ENCODE measurements around the gene AQP12B.
"Not testable (repeated sequence)": the region's sequence is repeated elsewhere in the genome, so short reads cannot be mapped to it uniquely, and the experiment has no call there.

The AQP12B gene

DNA sequence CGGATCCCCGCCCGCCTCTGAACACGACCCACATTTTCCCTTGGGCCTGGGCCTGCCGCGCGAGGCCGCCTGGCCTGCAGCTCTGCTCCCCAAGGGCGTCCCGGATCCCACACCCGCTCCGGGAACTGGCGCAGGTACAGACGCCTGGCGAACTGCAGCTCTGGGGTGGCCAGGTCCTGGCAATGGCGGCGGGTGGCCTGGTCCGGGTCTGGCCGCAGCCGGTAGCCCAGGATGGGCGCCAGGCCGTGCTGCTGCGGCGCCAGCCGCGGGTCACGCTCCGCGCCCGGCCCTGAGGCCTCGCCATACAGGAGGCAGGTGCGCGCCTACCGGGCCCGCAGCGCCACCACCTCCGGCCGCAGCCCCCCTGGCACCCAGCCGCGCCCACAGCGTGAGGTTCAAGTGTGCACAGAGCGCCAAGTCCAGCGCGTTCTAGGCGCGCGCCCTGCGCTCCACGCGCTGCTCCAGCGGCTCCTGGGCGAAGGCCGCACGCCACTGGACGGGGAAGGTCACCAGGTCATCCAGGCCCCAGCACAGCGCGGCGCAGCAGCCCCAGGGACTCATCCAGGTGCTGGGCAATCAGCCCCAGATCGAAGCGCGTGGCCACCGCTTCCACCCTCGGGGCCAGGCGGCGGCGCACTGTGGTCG is 18.5 kb upstream of the AQP12B start:
- DNase-seq, result no peak

DNA sequence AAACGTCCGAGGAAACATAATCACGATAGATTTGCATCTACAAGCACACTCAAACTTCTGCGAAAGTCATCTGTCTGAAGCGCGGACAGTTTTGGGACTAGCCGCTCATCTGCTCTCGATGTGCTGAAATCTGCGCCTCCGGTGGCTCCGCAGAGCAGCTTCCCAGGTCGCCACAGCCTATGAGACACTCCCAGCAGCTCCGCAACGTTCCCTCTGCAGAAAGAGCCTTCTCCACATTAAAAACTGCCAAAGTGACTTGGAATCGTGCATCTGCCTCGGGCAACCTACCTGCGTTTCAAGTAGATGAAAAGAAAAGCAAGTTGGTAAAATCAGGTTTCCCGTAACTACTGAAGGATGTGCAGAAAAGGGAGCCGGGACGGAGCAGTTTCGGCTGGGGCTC is 17.9 kb upstream of the AQP12B start:
- DNase-seq, result not testable (repeated sequence)

DNA sequence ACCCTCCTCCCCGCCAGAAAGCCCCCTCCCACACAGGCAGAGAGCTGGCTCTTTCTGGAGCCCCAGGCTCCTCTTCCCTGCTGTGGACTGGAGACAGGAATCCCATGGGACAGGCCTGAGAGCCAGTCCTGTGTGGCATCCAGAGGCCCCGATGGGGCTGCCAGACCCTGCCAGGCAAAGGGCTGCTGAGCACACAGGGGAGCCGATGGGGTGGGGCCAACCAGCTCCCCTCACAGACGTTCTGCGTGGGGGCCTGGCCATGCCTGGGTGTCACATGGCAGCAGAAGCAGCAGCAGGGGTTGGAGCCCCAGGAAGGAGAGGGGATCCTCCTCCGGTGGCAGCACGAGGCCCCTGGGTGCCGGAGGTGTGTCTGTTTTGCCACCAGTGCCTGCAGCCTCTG is 17.1 kb upstream of the AQP12B start:
- DNase-seq, result not testable (repeated sequence)

DNA sequence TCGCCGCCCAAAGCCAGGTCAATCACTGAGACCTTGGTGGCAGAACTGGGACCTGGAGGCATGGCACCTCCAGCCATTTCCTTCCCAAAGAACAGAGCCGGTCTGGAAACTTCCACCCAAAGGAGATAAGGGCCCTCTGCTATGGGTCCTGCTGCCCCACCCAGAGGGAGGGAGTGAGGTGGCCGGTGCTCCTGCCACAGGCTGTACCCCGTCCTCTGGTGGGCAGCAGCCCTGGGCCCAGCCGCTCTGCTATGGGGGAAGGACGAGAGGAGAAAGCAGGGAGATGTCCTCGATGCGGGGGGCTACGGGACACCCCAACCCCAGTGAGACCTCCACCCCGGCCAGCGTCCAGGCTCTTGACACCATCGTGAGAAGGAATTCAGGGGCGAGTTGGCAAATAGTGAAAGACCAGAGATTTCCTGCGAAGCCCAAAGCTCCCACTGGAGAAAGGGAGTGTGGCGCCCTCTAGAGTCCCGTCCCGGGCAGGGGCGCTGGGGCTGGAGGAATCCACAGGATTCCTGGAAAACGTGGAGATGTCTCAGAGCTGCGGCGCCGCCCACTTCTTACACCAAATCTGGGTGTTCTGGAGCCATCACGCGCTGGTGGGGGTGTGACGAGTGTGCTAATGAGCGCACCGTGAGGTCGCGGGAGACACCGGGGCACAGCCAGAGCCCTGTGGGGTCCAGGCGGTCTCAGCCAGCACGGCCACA is 16.3 kb upstream of the AQP12B start:
- not testable (repeated sequence) for DNase-seq

DNA sequence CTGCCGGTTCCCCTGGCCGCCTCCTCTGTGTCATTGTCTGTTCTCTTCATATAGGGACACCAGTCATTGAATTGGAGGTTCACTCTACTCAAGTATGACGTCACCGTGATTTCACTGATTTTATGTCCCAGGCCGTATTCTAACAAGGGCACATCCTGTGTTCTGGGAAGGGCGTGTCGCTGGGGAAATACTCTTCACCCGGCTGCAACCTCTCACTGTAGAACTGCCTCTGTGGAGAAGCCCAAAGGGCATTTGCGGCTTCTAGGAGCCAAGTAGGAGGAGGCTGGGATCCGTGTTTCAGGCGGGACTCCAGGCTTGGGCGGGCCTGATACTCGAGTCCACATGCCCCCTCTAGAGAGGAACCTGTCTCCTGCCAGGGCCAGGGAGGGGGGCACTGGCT is 13.8 kb upstream of the AQP12B start:
- not testable (repeated sequence) for DNase-seq

DNA sequence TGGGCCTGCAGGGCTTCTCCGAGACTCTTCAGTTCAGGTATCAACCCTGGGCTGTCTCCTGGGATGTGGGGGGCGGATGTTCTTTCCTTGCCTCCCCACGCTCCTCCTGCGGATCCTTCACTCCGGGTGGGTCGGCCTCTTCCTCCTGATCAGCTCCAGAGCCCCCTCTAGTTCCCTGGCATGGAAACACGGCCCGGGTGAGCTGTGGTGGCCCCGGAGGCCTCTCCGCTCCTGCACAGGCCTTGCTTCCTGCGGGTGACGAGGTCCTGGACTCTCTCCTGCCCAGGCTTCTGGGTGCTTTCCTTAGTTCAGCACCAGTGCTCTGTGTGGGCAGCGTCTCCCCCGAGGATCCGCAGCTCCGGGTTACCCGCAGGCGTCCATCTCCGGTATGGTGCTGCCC is 12.9 kb upstream of the AQP12B start:
- not testable (repeated sequence) for DNase-seq

DNA sequence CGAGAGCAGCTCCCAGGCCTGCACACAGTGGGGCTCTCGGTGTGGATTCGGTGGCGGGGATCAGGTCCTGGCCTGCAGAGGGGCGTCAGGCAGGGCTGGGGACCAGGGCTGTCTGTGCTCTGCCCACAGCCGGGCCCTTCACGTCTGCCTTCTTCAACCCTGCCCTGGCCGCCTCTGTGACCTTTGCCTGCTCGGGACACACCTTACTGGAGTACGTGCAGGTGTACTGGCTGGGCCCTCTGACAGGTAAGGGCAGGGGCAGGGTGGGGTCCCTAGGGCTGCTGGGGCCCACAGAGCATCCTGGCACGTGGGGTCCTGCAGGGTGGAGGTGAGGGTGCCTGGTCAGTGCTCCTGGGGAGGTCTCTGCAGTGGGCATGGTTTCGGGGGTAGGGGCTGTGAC is 11.6 kb upstream of the AQP12B start:
- DNase-seq, result not testable (repeated sequence)

DNA sequence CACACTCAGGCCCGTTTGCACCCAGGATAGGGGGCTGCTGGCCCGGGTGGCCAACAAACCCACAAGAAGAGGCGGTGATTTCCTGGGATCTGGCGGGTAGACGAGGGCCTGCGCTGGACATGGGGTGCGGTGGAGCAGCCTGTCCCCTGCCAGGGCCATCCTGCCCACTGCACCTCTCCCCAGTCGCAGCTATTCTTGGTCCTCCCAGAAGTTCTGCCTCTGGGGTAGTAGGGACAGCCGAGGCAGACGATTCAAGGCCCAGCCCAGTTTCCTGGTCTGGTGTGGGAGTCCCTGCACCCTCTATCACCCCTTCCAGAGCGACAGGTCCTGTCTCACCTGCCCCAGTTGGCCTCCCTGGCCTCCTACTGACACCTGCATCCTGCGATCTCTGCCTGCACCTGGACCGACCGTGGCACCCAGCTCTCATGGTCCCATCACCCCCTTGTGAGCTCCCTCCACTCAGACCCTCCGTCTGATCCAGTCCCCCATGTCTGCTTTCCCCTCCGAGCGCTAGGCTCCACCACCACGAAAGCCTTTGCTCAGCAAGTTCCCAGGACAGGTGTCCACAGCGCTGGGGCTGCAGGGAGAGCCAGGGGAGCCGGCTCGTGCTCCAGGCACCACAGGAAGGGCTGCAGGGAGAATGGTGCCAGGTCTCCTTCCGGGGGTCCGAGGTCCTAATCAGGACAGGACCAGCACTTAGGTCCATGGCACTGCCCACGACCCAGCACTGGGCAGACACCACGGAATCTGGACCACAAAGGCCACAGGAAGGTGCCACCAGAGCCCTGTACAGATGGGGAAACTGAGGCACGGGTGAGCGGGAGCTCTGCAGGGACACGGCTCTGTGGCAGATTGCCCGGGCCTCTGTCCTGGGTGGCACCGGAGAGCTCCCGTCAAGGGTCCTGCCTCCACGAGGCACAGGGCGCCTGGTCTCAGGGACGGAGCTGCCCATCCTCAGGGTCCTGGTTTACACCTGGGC is 10.2 kb upstream of the AQP12B start:
- DNase-seq, result not testable (repeated sequence)

DNA sequence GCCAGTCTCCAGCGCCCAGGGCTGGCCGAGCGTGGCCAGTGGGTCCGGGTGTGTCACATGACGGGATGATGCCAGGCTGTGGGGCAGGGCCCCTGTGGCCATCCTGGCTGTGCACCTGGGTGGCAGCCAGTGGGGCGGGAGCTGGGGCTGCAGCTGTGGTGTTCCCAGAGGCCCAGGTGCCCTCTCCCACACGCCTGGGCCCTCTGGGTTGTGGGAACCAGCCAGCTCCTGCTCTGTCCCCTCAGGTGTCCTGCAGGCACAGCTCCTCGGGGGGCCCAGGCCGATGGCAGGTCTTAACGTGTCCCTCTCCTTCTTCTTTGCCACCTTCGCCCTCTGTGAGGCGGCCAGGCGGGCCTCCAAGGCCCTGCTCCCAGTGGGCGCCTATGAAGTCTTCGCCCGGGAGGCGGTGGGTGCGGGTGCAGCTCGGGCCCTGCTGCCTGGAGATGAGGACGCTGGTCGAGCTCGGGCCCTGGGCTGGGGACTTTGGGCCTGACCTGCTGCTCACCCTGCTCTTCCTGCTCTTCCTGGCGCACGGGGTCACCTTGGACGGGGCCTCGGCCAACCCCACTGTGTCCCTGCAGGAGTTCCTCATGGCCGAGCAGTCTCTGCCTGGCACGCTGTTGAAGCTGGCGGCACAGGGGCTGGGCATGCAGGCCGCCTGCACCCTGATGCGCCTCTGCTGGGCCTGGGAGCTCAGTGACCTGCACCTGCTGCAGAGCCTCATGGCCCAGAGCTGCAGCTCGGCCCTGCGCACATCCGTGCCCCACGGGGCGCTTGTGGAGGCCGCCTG is 9.1 kb upstream of the AQP12B start, which contains the start of gene AQP12A:
TSS of gene AQP12A (plus strand) at position 236 of the 790 bp plus-strand sequence. CDS start at position 284, 48 bp downstream.
- DNase-seq, result not testable (repeated sequence)

DNA sequence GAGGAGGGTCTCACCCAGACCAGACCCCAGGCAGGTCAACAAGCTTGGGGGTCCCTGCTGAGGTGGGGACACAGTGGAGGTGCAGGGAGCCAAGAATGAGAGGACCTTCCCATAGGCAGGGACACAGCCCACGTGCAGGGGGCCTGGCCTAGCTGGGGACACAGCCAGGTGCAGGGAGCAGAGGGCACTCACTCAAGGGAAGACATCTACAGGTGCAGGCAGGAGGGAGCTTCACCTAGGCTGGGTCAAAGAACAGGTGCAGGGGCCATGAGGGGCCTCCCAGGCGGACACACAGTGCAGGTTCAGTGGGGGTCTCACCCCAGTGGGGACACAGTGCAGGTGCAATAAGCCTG is 8.4 kb upstream of the AQP12B start:
- DNase-seq, result not testable (repeated sequence)

DNA sequence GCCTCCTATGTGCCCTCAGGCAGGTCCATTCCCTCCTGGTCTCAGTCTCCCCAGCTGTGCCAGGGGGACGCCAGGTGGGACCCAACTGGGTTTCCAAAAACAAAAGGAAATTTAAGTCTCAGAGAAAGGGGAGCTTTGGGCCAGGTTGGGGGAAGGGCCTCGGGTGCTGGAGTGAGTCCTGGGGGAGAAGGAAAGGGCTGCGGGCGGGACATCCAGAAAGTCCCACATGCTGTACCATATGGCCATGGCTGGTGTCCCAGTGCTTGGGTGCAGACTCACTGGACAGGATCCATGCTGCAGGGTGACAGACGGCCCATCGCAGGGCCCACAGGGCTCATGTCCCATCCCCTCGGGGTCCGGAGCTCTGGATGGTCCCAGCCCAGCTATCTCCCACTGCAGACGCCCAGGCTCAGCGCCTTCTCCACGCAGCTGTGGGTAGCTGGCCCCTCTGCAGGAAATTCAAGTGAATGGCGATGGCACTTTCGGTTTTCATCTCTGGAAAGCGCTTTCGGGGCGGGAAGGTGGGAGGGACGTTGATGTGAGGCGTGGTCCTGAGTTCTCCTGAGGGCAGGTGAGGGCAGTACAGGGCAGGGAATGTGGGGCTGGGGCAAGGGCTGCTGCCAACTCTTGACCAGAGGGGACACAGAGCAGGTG is 7.9 kb upstream of the AQP12B start:
- not testable (repeated sequence) for DNase-seq

DNA sequence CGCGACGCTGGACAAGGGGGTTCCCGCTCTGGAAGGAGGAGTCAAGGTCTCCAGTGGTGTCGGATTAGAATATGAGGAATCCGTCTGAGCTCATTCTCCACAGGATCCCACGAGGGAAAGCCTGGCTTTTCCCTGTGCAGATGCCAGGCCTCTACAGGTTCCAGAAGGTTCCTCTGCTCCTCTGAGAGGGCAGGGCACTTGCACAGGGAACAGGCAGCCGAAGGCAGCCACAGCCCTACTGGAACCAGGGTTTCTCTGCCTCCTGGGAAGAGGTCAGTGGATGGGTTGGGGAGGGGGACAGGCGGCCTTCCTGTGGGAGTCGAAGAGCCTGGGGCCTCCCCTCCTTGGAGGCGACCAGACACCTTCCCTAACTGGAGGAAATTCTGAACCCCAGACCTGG is 7.3 kb upstream of the AQP12B start:
- no peak for DNase-seq

DNA sequence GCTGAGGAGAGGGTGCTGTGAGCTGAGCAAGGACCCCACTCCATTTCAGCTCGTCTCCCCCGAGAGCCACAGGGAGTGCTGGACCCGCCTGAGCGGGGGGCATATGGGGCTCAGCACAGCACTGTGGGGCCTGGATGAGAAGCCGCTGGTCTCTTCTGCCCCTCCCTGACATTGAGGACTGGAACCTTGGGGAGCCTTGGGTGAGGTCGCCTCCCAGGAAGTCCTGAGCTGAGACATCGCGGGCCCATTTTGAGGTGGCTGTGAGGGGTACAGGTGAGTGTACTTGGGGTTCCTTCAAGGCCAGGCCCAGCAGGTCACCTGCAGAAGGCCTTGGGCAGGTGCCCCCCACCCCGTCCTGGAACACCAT is 5.9 kb upstream of the AQP12B start:
- DNase-seq, result no peak

DNA sequence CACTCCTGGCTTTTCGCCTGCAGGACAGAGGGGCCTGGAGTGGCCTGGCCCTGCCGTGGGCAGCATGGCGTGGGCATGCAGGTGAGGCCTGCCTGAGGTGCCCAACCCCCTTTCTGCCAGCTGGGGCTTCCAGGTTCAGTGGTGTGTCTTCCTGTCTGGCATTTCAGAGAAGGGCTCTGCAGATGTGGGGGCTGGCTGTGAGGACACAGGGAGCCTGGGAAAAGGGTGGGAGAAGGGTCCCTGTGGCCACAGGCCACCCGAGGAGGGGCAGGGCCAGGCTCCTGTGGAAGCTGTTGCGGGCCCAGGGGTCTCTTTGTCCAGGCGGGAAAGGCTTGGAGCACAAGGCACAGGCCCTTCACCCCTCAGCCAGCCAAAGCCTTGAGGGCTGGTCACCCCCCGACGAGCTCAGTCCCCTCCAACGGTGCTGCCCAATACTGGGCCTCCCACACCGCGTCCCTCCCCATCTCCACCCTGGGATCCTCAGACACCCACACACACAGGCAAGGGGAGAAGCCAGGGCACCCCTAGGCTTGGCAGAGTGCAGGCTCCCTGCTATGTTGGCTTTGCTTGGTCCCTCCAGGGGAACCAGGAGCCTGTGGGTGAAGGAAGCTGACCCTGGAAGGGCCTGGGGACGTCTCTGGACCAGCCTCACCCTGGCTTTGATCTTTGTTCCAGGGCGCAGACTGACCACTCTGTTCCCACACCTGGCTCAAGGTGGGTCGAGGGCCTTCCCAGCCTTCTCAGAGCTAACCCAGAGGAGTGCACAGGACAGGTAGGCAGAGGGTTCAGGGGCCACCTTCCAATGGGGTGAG is 5.3 kb upstream of the AQP12B start:
- DNase-seq, result no peak

DNA sequence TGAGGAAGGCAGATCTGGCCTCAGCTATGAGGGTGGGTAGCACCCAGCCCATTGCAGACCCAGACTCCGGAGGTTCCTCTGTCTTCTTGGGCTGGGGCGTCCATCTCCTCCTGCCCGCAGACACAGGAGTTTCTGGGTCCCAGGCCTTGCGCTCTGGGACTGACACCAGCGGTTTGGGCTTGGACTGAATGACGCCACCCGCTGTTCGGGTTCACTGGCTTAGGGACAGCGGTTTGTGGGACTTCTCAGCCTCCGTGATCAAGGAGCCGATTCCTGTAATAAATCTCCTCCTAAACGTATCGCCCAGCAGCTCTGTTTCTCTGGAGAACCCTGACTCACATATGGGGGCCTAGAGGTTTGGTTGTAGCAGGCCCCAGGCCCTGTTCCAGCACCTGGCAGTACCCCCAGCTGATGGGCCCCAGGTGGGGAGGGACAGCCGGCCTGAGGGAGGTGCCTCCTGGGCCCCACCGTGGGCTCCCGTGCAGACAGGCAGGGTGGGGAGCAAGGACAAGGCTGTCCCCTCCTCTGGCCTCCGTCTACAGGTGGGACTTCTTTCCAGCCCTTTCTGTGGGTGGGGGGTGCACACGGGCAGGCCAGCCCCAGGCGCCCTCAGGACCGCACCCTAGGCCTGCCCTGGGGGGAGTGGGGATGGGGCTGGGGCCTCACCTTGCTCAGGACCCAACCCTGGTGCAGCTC is 4.5 kb upstream of the AQP12B start:
- no peak for DNase-seq

DNA sequence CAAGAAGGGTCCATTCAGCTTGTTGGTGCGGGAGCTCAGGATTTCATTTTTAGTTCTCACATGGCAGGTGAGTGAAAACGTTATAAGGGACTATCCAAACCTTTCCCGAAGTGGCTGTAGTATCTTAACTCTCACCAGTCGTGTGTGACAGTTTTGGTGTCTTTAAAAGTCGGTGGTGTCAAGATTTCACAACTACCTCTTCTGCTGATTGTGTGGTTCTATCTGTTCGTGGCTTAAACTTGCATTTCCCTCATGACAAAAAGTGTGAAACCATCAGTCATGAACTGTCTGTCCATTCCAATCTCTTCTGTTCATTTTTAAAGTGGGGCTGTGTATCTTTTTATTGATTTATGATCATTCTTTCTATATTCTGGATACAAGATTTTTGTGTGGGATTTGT is 3.8 kb upstream of the AQP12B start:
- no peak for DNase-seq

DNA sequence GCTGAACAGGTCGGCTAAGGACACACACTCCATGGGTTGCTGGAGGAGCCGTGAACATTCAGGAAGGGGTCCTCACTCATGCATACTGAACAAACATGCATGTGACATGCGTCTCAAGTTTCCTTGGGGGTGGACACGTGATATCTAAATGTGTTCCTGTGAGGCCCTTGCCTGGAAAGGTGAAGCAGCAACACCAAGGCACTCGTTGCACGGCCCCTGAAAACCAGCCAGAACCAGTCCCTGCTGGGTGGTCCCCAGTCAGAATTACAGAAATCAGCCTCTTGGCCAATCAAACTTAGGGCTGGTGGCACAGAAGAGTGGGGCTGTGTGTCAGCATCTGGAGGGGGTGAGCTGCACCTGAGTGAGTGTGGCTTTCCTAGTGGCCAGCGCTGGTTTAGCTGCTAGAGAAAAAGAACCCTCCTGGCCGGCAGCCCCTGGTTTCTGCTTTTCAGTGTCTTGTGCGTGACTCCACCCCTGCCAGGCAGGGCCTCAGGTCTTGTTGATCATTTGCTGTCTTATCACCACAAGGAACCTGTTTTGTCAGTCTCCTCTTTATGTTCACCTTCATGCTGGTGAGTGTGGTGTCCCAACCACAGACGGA is 3.2 kb upstream of the AQP12B start:
- no peak for DNase-seq

DNA sequence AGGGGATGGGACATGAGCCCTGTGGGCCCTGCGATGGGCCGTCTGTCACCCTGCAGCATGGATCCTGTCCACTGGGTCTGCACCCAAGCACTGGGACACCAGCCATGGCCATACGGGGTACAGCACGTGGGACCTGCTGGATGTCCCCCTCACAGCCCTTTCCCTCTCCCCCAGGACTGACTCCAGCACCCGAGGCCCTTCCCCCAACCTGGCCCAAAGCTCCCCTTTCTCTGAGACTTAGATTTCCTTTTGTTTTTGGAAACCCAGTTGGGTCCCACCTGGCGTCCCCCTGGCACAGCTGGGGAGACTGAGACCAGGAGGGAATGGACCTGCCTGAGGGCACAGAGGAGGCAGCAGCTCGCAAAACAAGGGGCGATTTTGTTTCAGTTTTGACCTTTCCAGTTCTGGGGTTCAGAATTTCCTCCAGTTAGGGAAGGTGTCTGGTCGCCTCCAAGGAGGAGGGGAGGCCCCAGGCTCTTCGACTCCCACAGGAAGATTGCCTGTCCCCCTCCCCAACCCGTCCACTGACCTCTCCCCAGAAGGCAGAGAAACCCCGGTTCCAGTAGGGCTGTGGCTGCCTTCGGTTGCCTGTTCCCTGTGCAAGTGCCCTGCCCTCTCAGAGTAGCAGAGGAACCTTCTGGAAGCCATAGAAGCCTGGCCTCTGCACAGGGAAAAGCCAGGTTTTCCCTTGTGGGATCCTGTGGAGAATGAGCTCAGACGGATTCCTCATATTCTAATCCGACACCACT is 1.5 kb upstream of the AQP12B start:
- not testable (repeated sequence) for DNase-seq

DNA sequence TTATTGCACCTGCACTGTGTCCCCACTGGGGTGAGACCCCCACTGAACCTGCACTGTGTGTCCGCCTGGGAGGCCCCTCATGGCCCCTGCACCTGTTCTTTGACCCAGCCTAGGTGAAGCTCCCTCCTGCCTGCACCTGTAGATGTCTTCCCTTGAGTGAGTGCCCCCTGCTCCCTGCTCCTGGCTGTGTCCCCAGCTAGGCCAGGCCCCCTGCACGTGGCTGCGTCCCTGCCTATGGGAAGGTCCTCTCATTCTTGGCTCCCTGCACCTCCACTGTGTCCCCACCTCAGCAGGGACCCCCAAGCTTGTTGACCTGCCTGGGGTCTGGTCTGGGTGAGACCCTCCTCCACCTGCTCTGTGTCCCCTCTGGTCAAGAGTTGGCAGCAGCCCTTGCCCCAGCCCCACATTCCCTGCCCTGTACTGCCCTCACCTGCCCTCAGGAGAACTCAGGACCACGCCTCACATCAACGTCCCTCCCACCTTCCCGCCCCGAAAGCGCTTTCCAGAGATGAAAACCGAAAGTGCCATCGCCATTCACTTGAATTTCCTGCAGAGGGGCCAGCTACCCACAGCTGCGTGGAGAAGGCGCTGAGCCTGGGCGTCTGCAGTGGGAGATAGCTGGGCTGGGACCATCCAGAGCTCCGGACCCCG is 769 bp upstream of the AQP12B start:
- not testable (repeated sequence) for DNase-seq

Measured in NCI-H1436 treated with DMSO at 0.1 percent for 48 hours (cell line).